Subcutaneous abdominal adipose tissue (tissue), 5 donors: ENCODE measurements around the gene ST6GAL1.

Source experiments
- H3K27ac ChIP-seq: one replicate; pipeline ENCODE4 v1.7.0; 2013; ENCODE audit warnings: low read depth, mild to moderate bottlenecking, inconsistent platforms, low read length, moderate library complexity
- H3K27me3 ChIP-seq, 5 donors: one replicate each; pipeline ENCODE4 v1.7.0; 2013; ENCODE audit warnings: low read length in 5 of 5, inconsistent platforms in 1 of 5; ENCODE audit not compliant: control insufficient read depth in 5 of 5, insufficient read depth in 4 of 5
- H3K36me3 ChIP-seq, 5 donors: one replicate each; pipeline ENCODE4 v1.7.0; 2013; ENCODE audit warnings: low read length in 5 of 5; ENCODE audit not compliant: control insufficient read depth in 5 of 5, insufficient read depth in 5 of 5
- H3K4me1 ChIP-seq, 5 donors: one replicate each; pipeline ENCODE4 v1.7.0; 2013; ENCODE audit warnings: low read length in 5 of 5, mild to moderate bottlenecking in 3 of 5, moderate library complexity in 1 of 5; ENCODE audit not compliant: control insufficient read depth in 5 of 5, insufficient read depth in 5 of 5
- H3K4me3 ChIP-seq, 5 donors: one replicate each; pipeline ENCODE4 v1.7.0; 2013; ENCODE audit warnings: low read length in 5 of 5, low read depth in 1 of 5
- H3K9ac ChIP-seq, 5 donors: one replicate each; pipeline ENCODE4 v1.7.0; 2013; ENCODE audit warnings: low read length in 5 of 5, mild to moderate bottlenecking in 4 of 5, moderate library complexity in 3 of 5
- H3K9me3 ChIP-seq, 5 donors: one replicate each; pipeline ENCODE4 v1.7.0; 2013; ENCODE audit warnings: low read length in 5 of 5; ENCODE audit not compliant: control insufficient read depth in 5 of 5
- donor health status: healthy.
- donor health status: healthy.
- donor health status: healthy.
- donor health status: healthy.
- donor health status: healthy.

ST6GAL1 gene

DNA sequence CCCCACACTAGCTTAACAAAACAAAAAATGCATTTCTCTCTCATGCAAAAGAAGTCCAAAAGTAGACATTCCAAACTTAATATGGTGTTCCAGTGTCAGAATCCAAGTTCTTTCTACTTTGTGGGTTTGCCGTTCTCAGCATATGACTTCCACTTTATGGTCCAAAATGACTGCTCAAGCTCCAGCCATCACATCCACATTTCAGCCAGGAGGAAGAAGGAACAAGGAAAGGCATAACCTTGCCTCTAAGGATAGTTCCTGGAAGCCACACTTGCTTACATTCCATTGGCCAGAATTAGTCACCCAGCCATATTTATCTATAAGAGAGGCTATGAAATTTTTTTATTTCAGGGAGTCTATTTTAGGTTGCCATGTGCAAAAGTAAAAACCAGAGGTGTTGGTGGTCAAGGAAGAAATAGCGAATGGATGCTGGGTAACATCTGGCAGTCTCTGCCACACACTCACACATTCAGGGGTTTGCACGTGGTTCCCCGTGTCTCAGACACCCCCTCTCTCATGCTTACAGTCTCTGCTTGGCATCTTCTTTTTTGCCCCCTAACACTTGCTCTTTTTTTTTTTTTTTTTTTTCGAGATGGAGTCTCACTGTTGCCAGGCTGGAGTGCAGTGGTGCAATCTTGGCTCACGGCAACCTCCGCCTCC, 139.7 kb downstream of the ST6GAL1 start:
- peaks cover 0 to 4% (median 2%) of the 10 kb centered on the region in 5 donors for H3K4me1 ChIP-seq
- no peak overlapping the region for H3K9ac ChIP-seq

GRCh38 chr3:187072102-187072501, 141.8 kb downstream of the ST6GAL1 start:
- Histone ChIP-seq H3K9ac (no peak overlapping the region), H3K4me3 (no peak overlapping the region), H3K27me3 (no peaks in the 10 kb centered on the region), H3K4me1 (peaks cover 0 to 2% (median 0%) of the 10 kb centered on the region in 5 donors), H3K9me3 (peaks cover 0 to 7% (median 4%) of the 10 kb centered on the region in 5 donors), H3K27ac (no peak overlapping the region), H3K36me3 (peaks cover 0 to 55% (median 21%) of the 10 kb centered on the region in 5 donors)

More for the DNA sequence above, 139.7 kb downstream of the ST6GAL1 start:
- Histone ChIP-seq H3K27me3 (peaks cover 0 to 4% (median 0%) of the 10 kb centered on the region in 5 donors), H3K9me3 (peaks cover 0 to 7% (median 4%) of the 10 kb centered on the region in 5 donors), H3K27ac (no peak overlapping the region), H3K4me3 (no peak overlapping the region), H3K36me3 (peaks cover 0 to 34% (median 7%) of the 10 kb centered on the region in 5 donors)

- Histone ChIP-seq H3K9me3 (peaks cover 0 to 7% (median 4%) of the 10 kb centered on the region in 5 donors), H3K4me1 (peaks cover 0 to 2% (median 0%) of the 10 kb centered on the region in 5 donors), H3K36me3 (peaks cover 0 to 59% (median 23%) of the 10 kb centered on the region in 5 donors), H3K4me3 (no peak overlapping the region), H3K27me3 (no peaks in the 10 kb centered on the region), H3K9ac (no peak overlapping the region), H3K27ac (no peak overlapping the region)
Measured at GRCh38 chr3:187072511-187072910, 142.2 kb downstream of the ST6GAL1 start.

DNA sequence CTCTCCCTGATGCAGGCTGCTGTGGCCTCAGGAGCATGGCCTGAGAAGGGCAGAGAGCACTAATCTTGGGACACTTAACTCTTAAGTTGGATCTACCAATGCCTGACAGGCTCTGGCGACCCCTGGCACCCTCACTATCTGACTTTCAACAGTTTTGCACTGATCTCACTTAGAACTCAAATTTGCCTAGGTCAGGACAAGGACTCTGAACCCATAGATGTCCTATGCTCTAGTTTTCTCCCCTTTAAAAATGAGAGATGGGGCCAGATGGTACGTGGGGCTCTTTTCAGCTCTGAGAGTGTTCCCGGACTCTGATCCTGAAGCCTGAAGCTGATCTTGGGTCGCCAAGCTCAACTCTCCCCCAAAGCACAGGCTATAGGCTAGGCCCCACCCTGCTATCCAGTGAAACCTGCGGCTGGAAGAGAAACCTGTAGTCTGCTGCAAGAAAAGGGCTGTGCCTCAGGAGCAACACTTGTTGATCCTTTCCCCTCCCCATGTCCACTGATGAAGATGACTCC, 143.3 kb downstream of the ST6GAL1 start:
- Histone ChIP-seq H3K9ac (no peak overlapping the region), H3K9me3 (peaks cover 0 to 7% (median 4%) of the 10 kb centered on the region in 5 donors), H3K27me3 (no peaks in the 10 kb centered on the region), H3K4me1 (peaks cover 0 to 2% (median 0%) of the 10 kb centered on the region in 5 donors), H3K27ac (no peak overlapping the region), H3K4me3 (no peak overlapping the region), H3K36me3 (peaks cover 0 to 63% (median 26%) of the 10 kb centered on the region in 5 donors)

DNA sequence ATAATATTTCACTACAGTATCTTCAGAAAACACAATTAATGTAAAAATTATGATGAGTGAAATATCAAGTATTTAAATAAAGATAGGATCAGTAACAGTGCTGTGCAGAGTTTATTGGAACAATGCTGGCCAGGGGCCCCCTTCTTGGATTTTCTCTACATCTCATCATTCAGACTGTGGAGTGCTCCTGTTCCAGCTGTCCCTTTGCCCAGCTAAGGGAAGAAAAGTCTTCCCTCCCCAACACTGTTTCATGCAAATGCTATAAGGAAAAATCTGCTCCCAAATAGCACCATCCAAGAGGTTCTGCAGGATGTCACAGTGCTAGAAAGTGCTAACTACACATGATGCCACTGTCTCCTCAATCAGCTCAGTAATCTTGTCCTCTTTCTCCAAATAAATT, 144.5 kb downstream of the ST6GAL1 start:
- H3K36me3 ChIP-seq: peaks cover 0 to 64% (median 26%) of the 10 kb centered on the region in 5 donors
- H3K9ac ChIP-seq: no peak overlapping the region
- no peak overlapping the region for H3K27ac ChIP-seq
- H3K9me3 ChIP-seq: peaks cover 0 to 2% (median 1%) of the 10 kb centered on the region in 5 donors
- no peak overlapping the region for H3K4me3 ChIP-seq
- peaks cover 0 to 2% (median 0%) of the 10 kb centered on the region in 5 donors for H3K4me1 ChIP-seq
- H3K27me3 ChIP-seq: no peaks in the 10 kb centered on the region

DNA sequence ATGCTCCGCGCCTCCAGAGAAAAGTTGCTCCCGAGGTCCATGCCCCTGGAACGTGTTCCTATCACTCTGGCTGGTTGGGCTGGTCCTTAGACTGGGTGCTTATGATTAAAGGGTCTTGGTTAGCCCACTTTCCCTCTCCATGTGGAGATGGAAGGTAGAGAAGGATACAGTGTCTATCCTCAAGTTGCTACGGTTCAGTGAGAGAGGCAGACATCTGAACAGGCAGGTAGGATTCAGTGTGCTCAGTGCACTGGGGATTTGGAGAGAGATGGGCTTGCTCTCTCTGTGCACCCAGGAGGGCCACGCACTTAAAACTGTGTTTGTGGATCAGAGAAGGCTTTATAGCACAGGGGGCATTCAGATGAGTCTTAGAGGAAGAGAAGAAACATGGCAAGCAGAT, 146.0 kb downstream of the ST6GAL1 start:
- Histone ChIP-seq H3K9me3 (no peaks in the 10 kb centered on the region), H3K36me3 (peaks cover 0 to 53% (median 23%) of the 10 kb centered on the region in 5 donors)

GRCh38 chr3:187077085-187077484, 146.8 kb downstream of the ST6GAL1 start:
- H3K27ac ChIP-seq: no peak overlapping the region
- H3K36me3 ChIP-seq: peaks cover 0 to 52% (median 23%) of the 10 kb centered on the region in 5 donors

More for the DNA sequence above, 146.0 kb downstream of the ST6GAL1 start:
- H3K27ac ChIP-seq: no peak overlapping the region
- no peak overlapping the region for H3K9ac ChIP-seq
- no peaks in the 10 kb centered on the region for H3K27me3 ChIP-seq
- H3K4me3 ChIP-seq: no peak overlapping the region
- H3K4me1 ChIP-seq: peaks cover 0 to 2% (median 0%) of the 10 kb centered on the region in 5 donors

DNA sequence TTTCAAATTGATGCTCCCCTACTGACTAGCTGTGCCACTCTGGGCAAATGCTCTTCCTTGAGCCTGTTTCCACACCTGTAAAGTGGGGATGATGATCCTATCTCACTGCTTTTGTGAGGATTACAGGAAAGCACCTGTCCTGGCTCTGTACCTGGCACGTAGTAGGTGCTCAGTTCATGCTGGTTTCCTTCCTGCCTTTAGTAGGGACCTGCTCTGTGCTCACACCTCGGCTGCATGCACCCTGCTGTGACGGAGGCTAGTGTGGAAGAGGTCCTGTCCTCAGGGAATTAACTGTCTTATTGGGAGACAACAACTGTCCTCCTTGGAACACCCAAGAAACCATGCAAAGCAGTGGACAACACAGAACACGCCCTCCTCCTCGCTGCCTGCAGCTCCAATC, 147.2 kb downstream of the ST6GAL1 start:
- Histone ChIP-seq H3K9ac (no peak overlapping the region), H3K27me3 (no peaks in the 10 kb centered on the region), H3K4me1 (peaks cover 0 to 2% (median 0%) of the 10 kb centered on the region in 5 donors), H3K36me3 (peaks cover 0 to 50% (median 23%) of the 10 kb centered on the region in 5 donors), H3K4me3 (no peak overlapping the region), H3K9me3 (no peaks in the 10 kb centered on the region), H3K27ac (no peak overlapping the region)

More at GRCh38 chr3:187077085-187077484, 146.8 kb downstream of the ST6GAL1 start:
- no peak overlapping the region for H3K9ac ChIP-seq
- H3K4me1 ChIP-seq: peaks cover 0 to 2% (median 0%) of the 10 kb centered on the region in 5 donors
- H3K4me3 ChIP-seq: no peak overlapping the region
- no peaks in the 10 kb centered on the region for H3K9me3 ChIP-seq
- no peaks in the 10 kb centered on the region for H3K27me3 ChIP-seq

GRCh38 chr3:187079090-187080022, 149.0 kb downstream of the ST6GAL1 start:
- peaks cover 0 to 4% (median 0%) of the 10 kb centered on the region in 5 donors for H3K4me1 ChIP-seq

More at GRCh38 chr3:187079090-187080022, 149.0 kb downstream of the ST6GAL1 start:
- peaks cover 0 to 38% (median 21%) of the 10 kb centered on the region in 5 donors for H3K36me3 ChIP-seq
- H3K9me3 ChIP-seq: no peaks in the 10 kb centered on the region
- no peak overlapping the region for H3K9ac ChIP-seq
- H3K27ac ChIP-seq: no peak overlapping the region
- H3K4me3 ChIP-seq: no peak overlapping the region
- no peaks in the 10 kb centered on the region for H3K27me3 ChIP-seq
